OCI-LY7 (cell line): Measurements from ENCODE around the gene ARL4A. TPM values are rescaled to one million over a fixed set of nuclear protein-coding genes. Genes with fewer than 3 reads are reported as not detected.

Source experiments
- BruUV-seq: library from RNA; stranded (reverse); fragments of 400-500 nt; replicated peaks from 2 replicates; lab custom pipeline; 2021; lab: Mats Ljungman, UMichigan
- CTCF ChIA-PET: fragments of 300-600 bp; sonication (Branson Sonifier 250); formaldehyde crosslinking; loops from one replicate; lab custom pipeline; 2022; ENCODE audit warnings: antibody characterized with exemption; ENCODE audit not compliant: unreplicated experiment; lab: Charles Lee
- POLR2A ChIA-PET: fragments of 300-600 bp; sonication (Branson Sonifier 250); formaldehyde crosslinking; loops from one replicate; lab custom pipeline; 2022; ENCODE audit warnings: antibody characterized with exemption; lab: Charles Lee
- DNase-seq: peaks from one replicate; pipeline ENCODE4 v3.0.0-alpha.2; 2015; ENCODE audit warnings: low spot score
- H2AFZ ChIP-seq: fragments of 200-600 bp; sonication (generic), shearing (Covaris generic); 2 replicates; pipeline ENCODE4 v1.6.1; 2014; ENCODE audit warnings: mild to moderate bottlenecking, antibody characterized with exemption, low read length, moderate library complexity
- H3K27ac ChIP-seq: fragments of 200-600 bp; sonication (generic); 2 replicates; pipeline ENCODE4 v1.5.1; 2014; ENCODE audit warnings: mixed run types, low read depth, mild to moderate bottlenecking, moderate library complexity, low read length, inconsistent platforms; ENCODE audit not compliant: poor library complexity, severe bottlenecking
- H3K36me3 ChIP-seq: fragments of 200-600 bp; sonication (generic); 2 replicates; pipeline ENCODE4 v1.6.1; 2014; ENCODE audit warnings: mild to moderate bottlenecking, antibody characterized with exemption, low read length, moderate library complexity, mixed read lengths; ENCODE audit not compliant: insufficient read depth
- H3K4me1 ChIP-seq: fragments of 200-600 bp; sonication (generic); 2 replicates; pipeline ENCODE4 v1.5.1; 2014; ENCODE audit warnings: mild to moderate bottlenecking, low read length; ENCODE audit not compliant: insufficient read depth, poor library complexity, severe bottlenecking
- H3K4me2 ChIP-seq: fragments of 200-600 bp; sonication (generic); 2 replicates; pipeline ENCODE4 v1.6.1; 2014; ENCODE audit warnings: mild to moderate bottlenecking, low read length
- H3K4me3 ChIP-seq: fragments of 200-600 bp; sonication (generic); 2 replicates; pipeline ENCODE4 v1.5.1; 2014; ENCODE audit warnings: mild to moderate bottlenecking, low read depth, low read length; ENCODE audit not compliant: poor library complexity, severe bottlenecking
- H3K79me2 ChIP-seq: fragments of 200-600 bp; sonication (generic); 2 replicates; pipeline ENCODE4 v1.6.1; 2016; ENCODE audit warnings: low read depth, mild to moderate bottlenecking, low read length, moderate library complexity, mixed read lengths; ENCODE audit not compliant: insufficient read depth
- H3K9me2 ChIP-seq: fragments of 200-600 bp; sonication (generic); 2 replicates; pipeline ENCODE4 v1.6.1; 2016; ENCODE audit warnings: mild to moderate bottlenecking, low read length, mixed read lengths; ENCODE audit not compliant: insufficient read depth
- H3K9me3 ChIP-seq: fragments of 200-600 bp; sonication (generic); 2 replicates; pipeline ENCODE4 v1.6.1; 2014; ENCODE audit warnings: mild to moderate bottlenecking, mixed run types, low read length, mixed read lengths
- H4K20me1 ChIP-seq: fragments of 200-600 bp; sonication (generic); 2 replicates; pipeline ENCODE4 v1.6.1; 2014; ENCODE audit warnings: mild to moderate bottlenecking, antibody characterized with exemption, low read length, moderate library complexity, mixed read lengths; ENCODE audit not compliant: insufficient read depth
- EZH2phosphoT487 ChIP-seq: fragments of 200-600 bp; sonication (generic); IDR thresholded peaks from 2 replicates; pipeline ENCODE4 v1.6.1; 2018; ENCODE audit warnings: low read depth, borderline replicate concordance, mild to moderate bottlenecking, mixed run types, antibody characterized with exemption, low read length, moderate library complexity, mixed read lengths
- intact Hi-C: fragments of 100-400 bp; cut with micrococcal nuclease; formaldehyde crosslinking; loops from one replicate; pipeline ENCODE4 v1.10.0; 2022; ENCODE audit not compliant: unreplicated experiment
- total RNA-seq, 2 experiments: library from RNA; depleted of rRNA in 1 of 2; stranded (reverse); fragments of >200 nt in 1 of 2; shearing (Covaris generic) in 1 of 2; gene quantifications; 2 replicates each; pipeline ENCODE4 v1.2.3, GENCODE V29; 2014 to 2022
- TF ChIP-seq, protein P1 (sequence below): fragments of 200-600 bp; sonication (generic); conservative IDR thresholded peaks from 2 replicates; pipeline ENCODE4 v1.5.1; 2014; ENCODE audit warnings: mild to moderate bottlenecking, antibody characterized with exemption, low read length, moderate library complexity, mixed read lengths

Gene ARL4A
- total RNA-seq, 2 experiments from 2014 or later, result 5.5 to 10.1 TPM

- no peaks in the 10 kb centered on the region for H3K9me3 ChIP-seq
- ChIA-PET POLR2A (interaction anchor here (0.7 kb wide), 3 partner anchors 41 to 107 kb away, joined by 3 read pairs; no protein-coding TSS in a partner anchor), CTCF (no interaction called here)
- BruUV-seq, result no TSS peak
- TF ChIP-seq EZH2phosphoT487, result no peak
- TF ChIP-seq, protein P1, sequence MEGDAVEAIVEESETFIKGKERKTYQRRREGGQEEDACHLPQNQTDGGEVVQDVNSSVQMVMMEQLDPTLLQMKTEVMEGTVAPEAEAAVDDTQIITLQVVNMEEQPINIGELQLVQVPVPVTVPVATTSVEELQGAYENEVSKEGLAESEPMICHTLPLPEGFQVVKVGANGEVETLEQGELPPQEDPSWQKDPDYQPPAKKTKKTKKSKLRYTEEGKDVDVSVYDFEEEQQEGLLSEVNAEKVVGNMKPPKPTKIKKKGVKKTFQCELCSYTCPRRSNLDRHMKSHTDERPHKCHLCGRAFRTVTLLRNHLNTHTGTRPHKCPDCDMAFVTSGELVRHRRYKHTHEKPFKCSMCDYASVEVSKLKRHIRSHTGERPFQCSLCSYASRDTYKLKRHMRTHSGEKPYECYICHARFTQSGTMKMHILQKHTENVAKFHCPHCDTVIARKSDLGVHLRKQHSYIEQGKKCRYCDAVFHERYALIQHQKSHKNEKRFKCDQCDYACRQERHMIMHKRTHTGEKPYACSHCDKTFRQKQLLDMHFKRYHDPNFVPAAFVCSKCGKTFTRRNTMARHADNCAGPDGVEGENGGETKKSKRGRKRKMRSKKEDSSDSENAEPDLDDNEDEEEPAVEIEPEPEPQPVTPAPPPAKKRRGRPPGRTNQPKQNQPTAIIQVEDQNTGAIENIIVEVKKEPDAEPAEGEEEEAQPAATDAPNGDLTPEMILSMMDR, result no peak
- no peak overlapping the region for H2AFZ ChIP-seq
- no peaks in the 10 kb centered on the region for H3K4me1 ChIP-seq
- DNase-seq, result no peak
- H3K4me3 ChIP-seq, result no peak overlapping the region
- H3K36me3 ChIP-seq, result no peaks in the 10 kb centered on the region
- H3K27ac ChIP-seq, result no peak overlapping the region
- no peaks in the 10 kb centered on the region for H4K20me1 ChIP-seq
- no peaks in the 10 kb centered on the region for H3K9me2 ChIP-seq
- H3K79me2 ChIP-seq, result no peaks in the 10 kb centered on the region
- no peak overlapping the region for H3K4me2 ChIP-seq
- intact Hi-C loops, result no loop called here
These were observed 45.0 kb downstream of the ARL4A start for GRCh38 chr7:12732428-12732827.

DNA sequence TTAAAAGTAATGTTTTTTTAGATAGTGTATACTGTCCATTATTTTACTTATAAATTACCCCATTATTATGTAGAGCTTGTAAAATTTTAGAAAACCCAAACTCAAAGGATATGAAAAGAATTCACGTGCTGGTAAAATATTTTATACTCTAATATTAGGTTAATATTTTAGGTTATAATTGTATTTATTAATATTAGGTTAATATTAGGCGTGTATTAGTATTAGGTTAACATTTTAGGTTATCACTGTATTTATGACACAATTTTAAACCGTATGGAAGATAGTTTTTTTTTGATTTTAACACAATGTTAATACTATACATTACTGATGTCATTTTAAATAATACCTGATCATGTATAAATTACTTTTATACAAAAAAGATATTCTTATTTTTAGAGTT lies 48.5 kb downstream of the ARL4A start:
- CTCF ChIA-PET, result no interaction called here
- TF ChIP-seq, protein P1, result no peak
- no peak for TF ChIP-seq EZH2phosphoT487
- H3K4me1 ChIP-seq, result no peaks in the 10 kb centered on the region
- no peak overlapping the region for H2AFZ ChIP-seq
- intact Hi-C loops, result no loop called here
- no peaks in the 10 kb centered on the region for H4K20me1 ChIP-seq
- H3K27ac ChIP-seq, result no peak overlapping the region
- no peak overlapping the region for H3K4me2 ChIP-seq
- BruUV-seq, result no TSS peak
- H3K79me2 ChIP-seq, result no peaks in the 10 kb centered on the region
- no peaks in the 10 kb centered on the region for H3K36me3 ChIP-seq
- no peaks in the 10 kb centered on the region for H3K9me2 ChIP-seq
- no peak overlapping the region for H3K4me3 ChIP-seq
- POLR2A ChIA-PET, result no interaction called here
- DNase-seq, result no peak
- H3K9me3 ChIP-seq, result no peaks in the 10 kb centered on the region

DNA sequence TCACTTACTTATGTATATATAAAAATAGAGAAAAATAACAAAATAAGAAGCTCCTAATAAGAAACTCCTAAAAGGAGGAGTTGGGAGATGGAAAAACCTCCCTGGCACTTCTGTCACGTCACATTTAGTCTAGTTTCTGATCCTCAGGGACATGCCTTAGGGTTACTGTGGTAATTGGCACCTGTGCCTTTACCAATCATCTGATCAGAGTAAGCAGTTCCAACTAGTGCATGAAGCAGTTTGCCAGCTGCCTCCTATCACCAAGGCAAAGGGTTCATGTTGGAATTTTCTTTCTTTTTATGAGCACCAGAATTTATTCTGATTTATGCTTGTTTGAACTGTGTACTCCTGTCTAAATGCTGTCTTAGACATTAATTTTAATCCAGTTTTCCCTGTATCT lies 49.9 kb downstream of the ARL4A start:
- no TSS peak for BruUV-seq
- POLR2A ChIA-PET, result no interaction called here
- no peak overlapping the region for H2AFZ ChIP-seq

More for the DNA sequence above, 49.9 kb downstream of the ARL4A start:
- Histone ChIP-seq H3K4me3 (no peak overlapping the region), H3K4me2 (no peak overlapping the region), H3K9me3 (no peaks in the 10 kb centered on the region), H4K20me1 (no peaks in the 10 kb centered on the region), H3K9me2 (no peaks in the 10 kb centered on the region), H3K4me1 (no peaks in the 10 kb centered on the region), H3K79me2 (no peaks in the 10 kb centered on the region), H3K27ac (no peak overlapping the region), H3K36me3 (no peaks in the 10 kb centered on the region)
- TF ChIP-seq, protein P1, result no peak
- no peak for TF ChIP-seq EZH2phosphoT487
- intact Hi-C loops, result no loop called here
- CTCF ChIA-PET, result no interaction called here
- no peak for DNase-seq
